HG02642 (cell line): Measurements from ENCODE around the gene LBX2.

ENCODE experiments used
- ATAC-seq: cut with Tn5 transposase; IDR thresholded peaks from one replicate; pipeline ENCODE4 v1.9.1; 2021; ENCODE audit warnings: mild to moderate bottlenecking; ENCODE audit not compliant: unreplicated experiment, poor library complexity

Gene LBX2, protein sequence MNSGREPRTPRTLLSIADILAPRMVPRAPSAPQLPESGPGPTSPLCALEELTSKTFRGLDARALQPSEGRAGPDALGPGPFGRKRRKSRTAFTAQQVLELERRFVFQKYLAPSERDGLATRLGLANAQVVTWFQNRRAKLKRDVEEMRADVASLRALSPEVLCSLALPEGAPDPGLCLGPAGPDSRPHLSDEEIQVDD

DNA sequence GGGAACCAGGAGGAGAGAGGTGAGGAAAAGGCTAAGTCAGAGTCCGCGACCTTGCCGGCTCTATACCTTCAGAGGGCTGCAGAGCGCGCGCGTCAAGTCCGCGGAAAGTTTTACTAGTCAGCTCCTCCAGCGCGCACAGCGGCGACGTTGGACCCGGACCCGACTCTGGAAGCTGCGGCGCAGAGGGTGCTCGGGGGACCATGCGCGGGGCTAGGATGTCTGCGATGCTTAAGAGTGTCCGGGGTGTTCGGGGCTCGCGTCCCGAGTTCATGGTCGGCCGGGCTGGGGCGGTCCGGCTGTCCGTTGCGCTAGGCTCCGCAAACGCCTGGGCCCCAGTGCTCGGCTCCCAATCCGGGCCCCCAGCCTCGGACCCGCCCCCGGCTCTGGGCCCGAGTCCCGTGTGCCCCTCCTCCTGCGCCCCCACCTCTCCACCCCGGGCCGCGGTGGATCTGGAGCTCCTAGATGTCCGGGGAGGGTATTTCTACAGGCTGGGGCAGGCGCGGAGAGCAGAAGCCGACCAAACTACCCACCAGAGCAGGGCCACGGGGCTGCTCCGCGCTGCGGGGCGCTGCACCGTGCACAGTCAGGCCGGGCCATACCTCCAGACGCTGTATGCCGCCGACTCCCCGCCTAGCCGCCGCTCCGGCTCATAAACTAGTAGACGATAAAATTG lies at the start of gene LBX2:
LBX2 (minus strand) TSS at position 337 of the 673 bp plus-strand sequence; CDS start at position 271, 66 bp downstream.
- ATAC-seq, result no peak

DNA sequence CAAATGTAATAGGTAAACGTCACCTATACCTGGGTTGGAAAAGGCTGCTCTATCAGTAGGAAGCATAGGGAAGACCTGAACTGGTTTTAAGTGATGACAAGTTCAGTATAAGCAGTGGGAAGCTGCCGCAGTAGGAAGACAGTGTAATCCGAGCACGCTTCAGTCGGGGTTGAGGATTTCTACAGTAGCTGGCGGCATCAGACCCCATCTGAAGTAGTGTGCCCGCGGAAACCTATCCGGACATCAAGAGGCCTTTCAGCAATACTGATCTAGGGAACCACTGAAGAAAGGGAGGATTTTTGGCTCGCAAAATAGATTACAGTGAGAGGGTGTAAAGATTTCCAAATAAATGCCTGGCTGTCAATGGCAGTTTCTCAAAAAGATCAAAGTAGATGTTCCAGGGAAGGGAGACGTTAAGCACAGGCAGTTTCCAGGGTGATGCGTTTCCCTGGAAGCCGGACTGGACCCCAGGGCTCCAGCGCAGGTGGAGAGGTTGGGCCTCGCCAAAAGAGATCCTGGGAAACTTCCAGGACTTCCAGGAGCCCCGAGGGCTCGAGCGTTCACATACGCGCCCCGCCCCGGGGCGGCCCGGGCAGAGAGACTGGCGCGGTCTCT lies 49.0 kb upstream of the LBX2 start:
- ATAC-seq, result no peak

DNA sequence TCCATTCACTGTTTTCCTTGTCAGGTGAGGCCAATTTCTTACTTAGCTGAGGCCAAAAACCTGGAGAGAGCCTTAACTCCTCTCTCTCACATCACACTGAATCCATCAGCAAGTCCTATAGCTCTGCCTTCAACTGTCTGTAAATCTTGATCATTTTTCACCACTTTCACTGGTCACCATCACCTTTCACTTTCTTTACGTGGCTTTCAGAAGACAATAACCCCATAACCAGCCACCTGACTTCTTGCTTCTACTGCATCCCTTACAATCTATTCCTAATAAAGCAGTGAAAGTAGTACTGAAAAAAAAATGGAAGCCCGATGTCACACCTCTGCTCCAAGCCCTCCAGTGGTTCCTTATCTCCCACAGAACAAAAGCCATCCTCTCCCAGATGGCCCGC lies 46.6 kb upstream of the LBX2 start:
- no peak for ATAC-seq

DNA sequence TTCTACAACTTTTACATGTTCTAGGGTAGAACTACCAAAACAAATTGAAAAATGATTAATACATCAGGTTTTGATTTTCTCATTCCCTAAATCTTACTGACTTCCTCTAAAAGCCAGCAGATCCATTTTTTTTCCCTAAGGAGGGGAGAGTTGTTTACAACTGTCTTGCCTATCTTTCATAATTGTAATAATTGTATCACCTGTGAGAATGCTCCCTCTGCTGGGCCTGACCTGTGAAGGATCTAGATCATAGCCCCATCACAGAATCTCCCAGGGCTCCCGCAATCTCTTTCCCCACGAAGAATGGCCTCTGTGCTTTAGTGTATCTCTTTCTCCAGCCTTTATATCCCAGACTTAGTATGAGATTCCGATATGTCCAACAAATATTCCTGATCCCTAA lies 45.2 kb upstream of the LBX2 start:
- ATAC-seq, result no peak

DNA sequence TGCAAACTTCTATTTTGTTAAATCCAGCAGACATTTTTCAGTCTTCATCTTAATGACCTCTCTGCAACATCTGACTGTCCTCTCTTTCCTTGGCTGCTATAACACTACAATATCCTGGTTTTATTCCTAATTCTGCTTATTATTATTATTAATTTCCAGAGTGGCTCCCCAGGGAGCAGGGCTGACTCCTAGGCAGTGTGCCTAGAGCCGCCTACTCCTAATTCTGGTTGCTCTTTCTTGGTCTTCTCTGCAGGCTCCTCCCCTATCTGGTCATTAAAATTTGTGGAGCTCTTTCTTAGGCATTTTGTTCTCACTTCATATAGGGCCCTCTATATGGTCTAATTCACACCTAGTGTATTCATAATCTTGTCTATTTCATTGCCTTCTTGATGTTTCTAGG lies 43.6 kb upstream of the LBX2 start:
- no peak for ATAC-seq

DNA sequence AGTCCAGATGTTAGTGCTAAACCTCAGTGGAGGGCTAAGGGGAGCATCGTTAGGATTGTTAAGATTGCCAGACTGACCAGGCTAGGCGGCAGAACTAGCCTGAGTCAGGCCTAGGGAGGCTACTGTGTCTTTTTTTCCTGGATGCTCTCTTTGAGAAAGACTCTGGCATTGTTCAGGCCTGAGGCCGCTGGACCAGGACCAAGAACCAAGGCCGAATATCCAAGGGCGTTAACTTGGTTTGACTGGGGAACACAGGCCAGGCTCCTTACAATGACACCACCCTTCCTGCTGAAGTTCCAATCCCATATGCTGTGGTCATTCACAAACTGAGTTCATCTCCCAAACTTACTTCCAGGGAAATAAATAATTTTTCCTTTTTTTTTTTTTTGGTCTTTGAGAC lies 40.9 kb upstream of the LBX2 start:
- no peak for ATAC-seq

DNA sequence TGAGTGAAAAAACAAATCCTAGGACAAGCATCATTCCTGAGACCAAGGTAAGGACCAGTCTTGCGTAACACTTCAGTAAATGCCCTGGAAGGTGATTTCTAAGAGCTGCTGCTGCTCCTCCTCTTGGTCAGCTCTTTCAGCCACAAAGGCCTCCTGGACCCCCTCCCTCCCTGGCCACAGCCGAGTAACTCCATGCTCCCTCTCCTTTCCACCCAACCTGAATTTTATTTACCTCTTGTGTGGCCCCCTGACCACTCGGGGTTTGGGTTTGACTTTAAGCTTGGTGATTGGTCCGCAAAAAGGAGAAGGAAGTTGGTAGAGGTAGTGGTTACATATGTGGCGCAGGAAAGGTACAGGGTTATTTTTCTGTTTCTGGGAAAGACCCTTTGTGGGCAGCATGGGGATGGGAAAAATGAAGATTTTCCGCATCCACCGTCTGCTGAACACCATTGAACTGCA lies 39.5 kb upstream of the LBX2 start:
- ATAC-seq, result no peak

DNA sequence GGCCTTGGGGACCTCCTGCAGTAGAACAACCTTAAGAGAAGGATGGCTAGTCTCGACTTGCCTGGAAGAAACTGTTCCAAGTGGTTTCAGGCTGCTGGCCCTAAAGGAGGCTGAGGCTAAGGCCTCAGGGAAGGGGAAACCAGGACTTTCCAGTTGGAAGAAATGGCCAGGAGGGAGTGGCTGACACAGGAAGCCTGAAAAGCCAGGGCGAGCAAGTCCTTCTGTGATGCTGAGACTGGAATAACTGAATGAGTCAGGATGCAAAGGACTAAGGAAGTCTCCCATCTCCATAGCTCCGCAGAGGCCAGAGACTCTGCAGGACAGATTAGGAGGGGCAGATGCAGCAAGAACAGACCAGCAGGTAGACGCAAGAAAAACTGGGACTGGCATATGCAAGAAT lies 37.7 kb upstream of the LBX2 start:
- no peak for ATAC-seq

DNA sequence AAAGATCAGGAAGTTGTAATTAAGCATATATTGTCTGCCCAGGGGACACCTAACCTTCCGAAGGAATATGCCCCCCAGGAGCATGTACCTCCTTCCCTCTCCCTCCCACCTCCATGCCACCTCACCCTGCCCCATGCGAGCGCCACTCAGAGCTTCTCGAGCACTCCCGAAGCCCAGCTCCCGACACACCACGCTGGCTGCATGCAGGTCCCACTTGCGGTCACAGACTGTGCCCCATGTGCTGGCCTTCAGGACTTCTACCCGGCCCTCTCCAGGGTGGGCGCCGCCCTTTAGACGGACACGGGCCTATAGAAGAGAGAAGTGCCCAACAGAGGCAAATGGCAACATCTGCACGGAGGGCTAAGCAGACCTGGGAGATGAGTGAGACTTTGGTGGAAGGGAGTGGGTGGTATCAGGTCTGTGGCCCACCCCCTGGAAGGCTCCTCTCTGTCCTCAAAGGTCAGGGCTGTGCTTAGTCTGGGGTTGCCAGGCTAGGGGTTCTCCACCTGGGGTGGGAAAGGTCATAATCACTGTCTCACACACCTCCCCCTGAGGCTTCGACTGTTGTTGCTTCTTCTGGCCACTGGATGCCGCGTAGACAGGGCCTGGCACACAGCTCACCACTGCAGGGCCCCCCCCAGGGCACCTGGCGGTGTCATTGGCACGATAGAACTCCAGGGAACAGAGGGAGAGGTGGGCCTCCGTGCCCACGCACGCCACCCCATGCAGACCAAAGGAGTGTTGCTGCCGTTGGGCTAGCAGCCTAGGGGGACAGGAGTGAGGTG lies 37.0 kb upstream of the LBX2 start:
- ATAC-seq, result no peak

DNA sequence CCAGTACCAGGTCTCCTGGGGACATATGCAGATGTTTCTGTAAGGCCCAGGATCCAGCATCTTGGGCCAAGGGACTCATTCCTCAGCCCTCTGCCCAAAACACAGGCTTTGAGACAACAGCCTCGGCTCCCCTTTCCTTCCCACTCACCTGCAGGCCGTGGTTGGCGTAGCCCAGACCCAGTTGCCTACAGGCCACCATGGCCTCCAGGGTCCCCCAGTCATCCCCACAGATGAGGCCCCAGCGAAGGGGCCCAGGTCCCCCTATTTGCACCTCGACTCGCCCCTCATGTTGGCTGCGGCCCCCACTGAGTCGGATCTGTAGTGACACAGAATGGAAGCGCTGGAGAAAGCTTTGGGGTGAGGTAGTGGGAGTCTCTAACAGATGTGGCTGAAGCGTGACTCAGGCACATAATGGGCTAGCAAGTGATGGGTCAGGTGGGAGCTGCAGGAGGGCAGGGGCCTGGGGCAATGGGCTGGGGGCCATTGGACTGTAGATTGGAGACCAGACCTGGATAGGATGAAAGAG lies 36.1 kb upstream of the LBX2 start:
- ATAC-seq, result no peak

DNA sequence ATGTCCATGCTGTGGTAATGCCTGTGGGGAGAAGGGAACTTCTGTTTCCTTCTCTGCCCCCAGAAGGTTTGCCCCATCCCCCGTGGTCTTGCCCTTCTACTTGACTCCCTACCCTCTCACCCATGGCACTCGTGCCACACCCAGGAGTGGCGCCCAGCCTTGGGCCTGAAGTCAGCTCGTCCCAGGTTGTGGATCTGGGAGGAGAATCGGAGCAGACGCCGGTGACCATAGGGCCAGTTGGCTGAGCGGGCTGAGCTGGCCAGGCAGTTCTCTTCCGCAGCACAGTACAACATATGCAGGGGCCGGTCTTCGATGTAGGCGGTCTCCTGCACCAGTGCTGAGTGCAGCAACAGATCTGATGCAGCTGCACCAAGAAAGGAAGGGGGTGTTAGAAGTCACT lies 35.0 kb upstream of the LBX2 start:
- no peak for ATAC-seq

DNA sequence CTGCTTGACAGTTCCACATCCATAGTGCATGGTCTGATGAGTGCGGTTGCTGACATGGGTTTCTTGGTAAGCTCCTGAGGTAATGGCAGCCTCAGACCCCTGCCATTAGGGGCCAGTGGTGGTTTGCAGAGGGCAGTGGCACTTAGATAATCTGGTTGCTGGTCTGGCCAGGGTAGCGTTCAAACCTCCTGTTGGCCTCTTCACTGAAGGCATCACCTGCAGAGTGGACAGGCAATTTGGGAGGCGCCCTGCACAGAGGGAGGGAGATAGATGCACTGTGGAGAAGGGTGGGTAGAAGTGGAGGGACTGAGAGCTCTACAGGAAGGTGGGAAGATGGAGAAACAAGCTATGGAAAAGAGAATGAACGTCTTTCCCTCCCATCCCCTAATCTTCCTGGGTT lies 34.1 kb upstream of the LBX2 start:
- no peak for ATAC-seq

DNA sequence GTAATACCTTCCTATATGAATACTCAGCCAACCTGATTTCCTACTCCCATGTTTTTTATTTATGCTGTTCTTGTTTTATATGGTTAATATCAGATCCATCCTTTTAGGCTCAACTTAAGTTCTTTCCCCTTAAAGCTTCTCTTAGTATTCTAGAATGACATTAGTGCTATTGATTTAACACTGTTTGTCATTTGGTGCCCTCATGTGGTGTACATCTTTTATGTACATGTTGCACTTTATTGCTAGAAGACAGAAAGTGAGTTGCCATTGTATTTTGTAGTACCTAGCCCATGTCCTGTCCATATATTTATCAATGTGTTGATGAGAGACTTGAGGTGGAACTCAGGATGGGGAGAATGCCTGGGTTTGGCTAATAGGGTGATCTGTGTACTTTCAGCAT lies 32.8 kb upstream of the LBX2 start:
- ATAC-seq, result no peak

DNA sequence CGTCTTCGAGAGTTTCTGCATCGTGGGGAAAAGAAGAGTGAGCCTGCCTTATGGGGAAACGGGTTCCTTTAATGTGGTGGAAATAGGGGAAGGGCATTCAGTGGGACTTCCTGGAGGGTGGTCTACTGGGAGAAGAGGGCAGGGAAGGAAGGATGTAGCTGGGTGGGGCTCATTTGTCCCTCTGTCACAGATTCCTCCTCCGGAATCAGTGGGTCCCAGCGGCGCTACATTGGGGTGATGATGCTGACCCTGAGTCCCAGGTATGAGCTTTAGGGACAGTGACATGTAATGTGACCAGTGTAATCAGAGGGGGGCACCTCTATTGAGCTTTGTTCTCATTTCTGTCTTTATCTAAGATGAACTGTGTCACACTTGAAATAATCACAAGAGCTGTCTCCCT lies 32.3 kb upstream of the LBX2 start:
- ATAC-seq, result no peak

DNA sequence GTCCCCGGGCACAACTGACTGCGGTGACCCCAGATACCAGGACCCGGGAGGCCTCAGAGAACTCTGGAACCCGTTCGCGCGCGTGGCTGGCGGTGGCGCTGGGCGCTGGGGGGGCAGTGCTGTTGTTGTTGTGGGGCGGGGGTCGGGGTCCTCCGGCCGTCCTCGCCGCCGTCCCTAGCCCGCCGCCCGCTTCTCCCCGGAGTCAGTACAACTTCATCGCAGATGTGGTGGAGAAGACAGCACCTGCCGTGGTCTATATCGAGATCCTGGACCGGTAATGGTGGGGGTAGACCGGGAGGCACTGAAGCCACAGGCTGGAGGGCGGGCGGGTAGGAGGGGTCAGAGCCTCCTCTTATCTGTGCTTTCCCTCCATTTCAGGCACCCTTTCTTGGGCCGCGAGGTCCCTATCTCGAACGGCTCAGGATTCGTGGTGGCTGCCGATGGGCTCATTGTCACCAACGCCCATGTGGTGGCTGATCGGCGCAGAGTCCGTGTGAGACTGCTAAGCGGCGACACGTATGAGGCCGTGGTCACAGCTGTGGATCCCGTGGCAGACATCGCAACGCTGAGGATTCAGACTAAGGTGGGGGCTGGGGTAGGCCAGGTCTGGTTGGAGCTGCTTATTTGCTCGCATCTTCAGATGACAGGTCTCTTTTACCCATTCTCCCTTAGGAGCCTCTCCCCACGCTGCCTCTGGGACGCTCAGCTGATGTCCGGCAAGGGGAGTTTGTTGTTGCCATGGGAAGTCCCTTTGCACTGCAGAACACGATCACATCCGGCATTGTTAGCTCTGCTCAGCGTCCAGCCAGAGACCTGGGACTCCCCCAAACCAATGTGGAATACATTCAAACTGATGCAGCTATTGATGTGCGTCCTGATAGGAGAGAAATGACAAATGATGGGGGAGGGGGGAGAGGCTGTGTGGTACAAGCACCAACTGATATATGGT lies 31.1 kb upstream of the LBX2 start:
- ATAC-seq, result peak; percentile 29

DNA sequence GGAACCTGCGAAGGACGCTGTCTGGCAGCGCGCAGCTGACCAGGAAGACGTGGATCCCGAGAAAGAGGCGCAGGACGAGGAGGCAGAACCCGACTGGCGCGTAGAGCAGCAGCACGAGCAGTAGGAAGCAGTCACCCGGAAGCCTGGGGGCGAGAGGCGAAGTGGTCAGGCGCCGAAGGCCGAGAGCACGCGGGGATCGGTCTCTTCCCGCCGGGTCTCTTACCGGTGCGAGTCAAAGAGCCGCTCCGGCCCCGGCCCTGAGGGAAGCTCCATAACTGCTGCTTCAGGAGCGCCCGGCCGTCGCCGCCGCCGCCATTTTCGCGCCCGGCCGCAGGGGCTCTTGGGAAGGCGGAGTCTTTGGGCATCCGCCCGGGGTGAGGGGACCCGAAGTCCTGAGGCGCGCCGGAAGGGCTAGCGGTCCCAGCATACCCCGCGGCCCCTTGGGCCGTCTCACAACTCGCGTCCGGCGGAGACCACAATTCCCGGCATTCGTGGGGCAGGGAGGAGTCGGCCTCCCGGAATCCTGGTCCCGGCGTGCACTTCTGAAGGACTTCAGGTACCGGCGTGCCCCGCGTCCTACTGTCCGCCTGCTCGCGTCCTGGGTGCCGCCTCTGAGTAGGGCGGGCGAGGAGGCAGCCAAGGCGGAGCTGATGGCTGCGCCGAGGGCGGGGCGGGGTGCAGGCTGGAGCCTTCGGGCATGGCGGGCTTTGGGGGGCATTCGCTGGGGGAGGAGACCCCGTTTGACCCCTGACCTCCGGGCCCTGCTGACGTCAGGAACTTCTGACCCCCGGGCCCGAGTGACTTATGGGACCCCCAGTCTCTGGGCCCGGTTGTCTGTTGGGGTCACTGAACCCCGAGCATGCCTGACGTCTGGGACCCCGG lies 30.2 kb upstream of the LBX2 start, which contains the start of the genes AUP1 and HTRA2:
AUP1 (minus strand) TSS at position 350 of the 882 bp plus-strand sequence; CDS start at position 273, 77 bp downstream.
HTRA2 (plus strand) TSS at position 577 of the 882 bp plus-strand sequence; CDS start at position 651, 74 bp downstream.
- peak; percentile 81 for ATAC-seq

DNA sequence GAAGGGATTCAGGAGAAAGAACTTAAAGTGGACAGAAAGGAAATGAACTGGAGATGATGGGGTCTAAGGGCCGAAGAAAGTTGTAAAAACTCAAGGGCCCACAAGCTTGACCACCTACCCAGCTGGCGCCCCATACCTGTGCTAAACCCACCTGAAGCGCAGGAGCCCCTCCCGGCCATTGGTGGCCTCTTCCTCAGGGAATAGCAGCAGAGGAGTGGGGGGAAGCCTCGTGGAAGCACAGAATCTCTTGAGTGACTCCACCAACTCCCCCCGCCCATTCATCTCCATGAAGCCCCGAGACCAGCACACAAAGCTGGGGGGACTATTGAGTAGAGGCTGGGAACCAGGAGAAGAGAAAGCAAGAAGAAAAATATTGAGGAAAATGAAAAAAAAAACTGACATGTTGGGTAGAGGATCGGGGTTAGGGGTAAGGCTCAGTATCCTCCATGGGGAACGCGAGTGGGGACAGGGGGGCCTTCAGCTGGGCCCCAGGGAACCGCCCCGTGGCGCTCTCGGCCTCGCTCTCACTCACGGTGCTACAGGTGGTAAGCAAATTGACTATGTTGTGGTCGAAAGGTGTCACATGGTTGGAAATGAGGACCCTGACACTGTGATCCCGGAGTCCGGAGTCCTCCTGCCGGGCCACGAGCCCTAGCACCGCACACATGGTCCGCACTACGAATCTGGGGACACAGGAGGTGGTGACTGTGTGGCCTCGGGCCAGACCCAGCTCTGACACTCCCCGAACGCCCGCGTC lies 29.4 kb upstream of the LBX2 start:
- peak; percentile 14 for ATAC-seq

DNA sequence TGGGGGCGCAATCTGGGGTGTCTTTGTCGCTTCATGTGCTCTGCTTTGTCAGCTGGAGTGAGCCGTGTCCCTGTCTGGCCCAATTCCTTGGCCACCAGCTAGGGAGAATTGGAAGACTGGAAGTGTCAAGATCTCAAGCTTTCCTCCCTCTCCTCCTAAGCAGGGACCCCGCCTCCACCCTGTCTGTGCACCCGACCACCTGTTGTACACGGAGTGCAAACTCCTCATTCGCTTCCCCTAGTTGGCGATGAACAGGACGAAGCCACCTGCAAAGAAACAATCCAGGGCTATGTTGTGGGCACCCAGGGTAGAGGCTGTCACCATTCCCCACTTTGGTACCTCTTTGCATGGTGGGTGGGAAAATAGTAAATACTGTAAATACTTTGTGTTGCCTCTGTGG lies 28.3 kb upstream of the LBX2 start:
- no peak for ATAC-seq
